CD14-positive monocyte (primary cell): Measurements from ENCODE around the gene EBF3. TPM values are rescaled to one million over a fixed set of nuclear protein-coding genes. Genes with fewer than 3 reads are reported as not detected.

Source experiments
- DNase-seq, 3 donors: peaks; one replicate each; pipeline ENCODE4 v3.0.0-alpha.2; 2011 to 2022
- H2AFZ ChIP-seq: 2 replicates; pipeline ENCODE4 v1.6.0; 2012; ENCODE audit warnings: mild to moderate bottlenecking, low read depth, low read length, inconsistent platforms; ENCODE audit not compliant: insufficient read depth, poor library complexity, severe bottlenecking
- H3K27ac ChIP-seq, 2 donors: 1 replicate in 1 of 2; 2 replicates in 1 of 2; pipeline ENCODE4 v1.5.1; 2012 to 2013; ENCODE audit warnings: low read length in 2 of 2, control low read depth in 1 of 2, inconsistent platforms in 1 of 2, low read depth in 1 of 2, mild to moderate bottlenecking in 1 of 2
- H3K27me3 ChIP-seq, 2 donors: one replicate each; pipeline versions ENCODE4 v1.6.0 to v1.6.1; 2011 to 2013; ENCODE audit warnings: low read length in 2 of 2; ENCODE audit not compliant: control insufficient read depth in 2 of 2, insufficient read depth in 2 of 2
- H3K36me3 ChIP-seq, 2 donors: replicated peaks in 1 of 2; 1 replicate in 1 of 2; 2 replicates in 1 of 2; pipeline versions ENCODE4 v1.5.1 to v1.6.1; 2012 to 2013; ENCODE audit warnings: low read length in 2 of 2, control low read depth in 1 of 2, inconsistent platforms in 1 of 2, mild to moderate bottlenecking in 1 of 2; ENCODE audit not compliant: insufficient read depth in 2 of 2, control insufficient read depth in 1 of 2
- H3K4me1 ChIP-seq, 2 donors: 1 replicate in 1 of 2; 2 replicates in 1 of 2; pipeline versions ENCODE4 v1.5.1 to v1.6.1; 2012 to 2013; ENCODE audit warnings: low read length in 2 of 2, control low read depth in 1 of 2, inconsistent platforms in 1 of 2, mild to moderate bottlenecking in 1 of 2, moderate library complexity in 1 of 2; ENCODE audit not compliant: insufficient read depth in 2 of 2, control insufficient read depth in 1 of 2
- H3K4me2 ChIP-seq: replicated peaks from 2 replicates; pipeline ENCODE3; 2012; ENCODE audit warnings: low read length, moderate library complexity, mild to moderate bottlenecking; ENCODE audit not compliant: poor library complexity, severe bottlenecking; ENCODE audit errors: extremely low read depth
- H3K4me3 ChIP-seq, 3 experiments: fragments of 200-600 bp in 1 of 3; sonication (generic) in 1 of 3; replicated peaks in 1 of 3; 1 replicate in 2 of 3; 2 replicates in 1 of 3; pipeline ENCODE4 v1.5.1; 2011 to 2013; ENCODE audit warnings: low read length in 3 of 3, mild to moderate bottlenecking in 3 of 3, control low read depth in 2 of 3, low read depth in 2 of 3, inconsistent platforms in 1 of 3, moderate library complexity in 1 of 3
- H3K79me2 ChIP-seq: 2 replicates; pipeline ENCODE4 v1.6.0; 2012; ENCODE audit warnings: mild to moderate bottlenecking, control low read depth, inconsistent platforms, low read length, moderate library complexity; ENCODE audit not compliant: insufficient read depth
- H3K9ac ChIP-seq: 2 replicates; pipeline ENCODE4 v1.6.0; 2017; ENCODE audit warnings: low read length, mild to moderate bottlenecking; ENCODE audit not compliant: insufficient read depth, poor library complexity, severe bottlenecking
- H3K9me3 ChIP-seq, 2 donors: replicated peaks in 1 of 2; 1 replicate in 1 of 2; 2 replicates in 1 of 2; pipeline versions ENCODE4 v1.5.1 to v1.6.1; 2012 to 2013; ENCODE audit warnings: low read length in 2 of 2, control low read depth in 1 of 2; ENCODE audit not compliant: control insufficient read depth in 1 of 2, insufficient read depth in 1 of 2
- H4K20me1 ChIP-seq: 2 replicates; pipeline ENCODE4 v1.6.0; 2012; ENCODE audit warnings: mild to moderate bottlenecking, low read length, control low read depth, moderate library complexity; ENCODE audit not compliant: insufficient read depth
- H3K27ac Mint-ChIP-seq, 7 donors: one replicate each; pipeline ENCODE4 v1.8.0; 2020; ENCODE audit warnings: mild to moderate bottlenecking in 7 of 7, mixed read lengths in 7 of 7, moderate library complexity in 6 of 7, inconsistent platforms in 2 of 7
- H3K27me3 Mint-ChIP-seq, 3 donors: one replicate each; pipeline ENCODE4 v1.8.0; 2021 to 2022; ENCODE audit warnings: low read depth in 3 of 3, mild to moderate bottlenecking in 3 of 3, mixed read lengths in 3 of 3, moderate library complexity in 3 of 3, inconsistent platforms in 1 of 3
- H3K36me3 Mint-ChIP-seq, 2 donors: one replicate each; pipeline ENCODE4 v1.8.0; 2020; ENCODE audit warnings: mixed read lengths in 2 of 2, inconsistent platforms in 1 of 2, mild to moderate bottlenecking in 1 of 2
- H3K4me1 Mint-ChIP-seq: one replicate; pipeline ENCODE4 v1.8.0; 2020; ENCODE audit warnings: mild to moderate bottlenecking, mixed read lengths
- H3K4me3 Mint-ChIP-seq, 2 donors: one replicate each; pipeline ENCODE4 v1.8.0; 2020; ENCODE audit warnings: mild to moderate bottlenecking in 2 of 2, mixed read lengths in 2 of 2, moderate library complexity in 1 of 2
- H3K9me3 Mint-ChIP-seq, 7 donors: one replicate each; pipeline ENCODE4 v1.8.0; 2020 to 2022; ENCODE audit warnings: mixed read lengths in 7 of 7, mild to moderate bottlenecking in 6 of 7, moderate library complexity in 6 of 7, inconsistent platforms in 2 of 7
- WGBS: methylation state at CpG from one replicate; pipeline ENCODE4 v1.1.5; 2013; ENCODE audit warnings: missing lambda C conversion rate; ENCODE audit not compliant: insufficient coverage; 5-methylcytosine and 5-hydroxymethylcytosine counted together
- intact Hi-C, 2 donors: fragments of 100-400 bp; cut with micrococcal nuclease; formaldehyde crosslinking; loops; one replicate each; pipeline versions ENCODE4 v1.15.0 to v1.15.1; 2023
- polyA plus RNA-seq, 3 donors: library from polyadenylated mRNA; depleted of rRNA in 1 of 3; unstranded in 2 of 3; stranded (reverse) in 1 of 3; fragments of 300-500 nt in 2 of 3; fragments of >200 nt in 1 of 3; fragmentation: Illumina TruSeq in 2 of 3; gene quantifications; 1 replicate in 2 of 3; 2 replicates in 1 of 3; pipeline ENCODE4 v1.2.3, GENCODE V29; 2012 to 2021
- TF ChIP-seq, protein P1 (sequence below): fragments of 200-600 bp; IDR thresholded peaks from one replicate; pipeline ENCODE4 v1.8.0; 2022; ENCODE audit warnings: antibody characterized with exemption, mild to moderate bottlenecking

The EBF3 gene
- polyA plus RNA-seq, 3 donors, result not detected

DNA sequence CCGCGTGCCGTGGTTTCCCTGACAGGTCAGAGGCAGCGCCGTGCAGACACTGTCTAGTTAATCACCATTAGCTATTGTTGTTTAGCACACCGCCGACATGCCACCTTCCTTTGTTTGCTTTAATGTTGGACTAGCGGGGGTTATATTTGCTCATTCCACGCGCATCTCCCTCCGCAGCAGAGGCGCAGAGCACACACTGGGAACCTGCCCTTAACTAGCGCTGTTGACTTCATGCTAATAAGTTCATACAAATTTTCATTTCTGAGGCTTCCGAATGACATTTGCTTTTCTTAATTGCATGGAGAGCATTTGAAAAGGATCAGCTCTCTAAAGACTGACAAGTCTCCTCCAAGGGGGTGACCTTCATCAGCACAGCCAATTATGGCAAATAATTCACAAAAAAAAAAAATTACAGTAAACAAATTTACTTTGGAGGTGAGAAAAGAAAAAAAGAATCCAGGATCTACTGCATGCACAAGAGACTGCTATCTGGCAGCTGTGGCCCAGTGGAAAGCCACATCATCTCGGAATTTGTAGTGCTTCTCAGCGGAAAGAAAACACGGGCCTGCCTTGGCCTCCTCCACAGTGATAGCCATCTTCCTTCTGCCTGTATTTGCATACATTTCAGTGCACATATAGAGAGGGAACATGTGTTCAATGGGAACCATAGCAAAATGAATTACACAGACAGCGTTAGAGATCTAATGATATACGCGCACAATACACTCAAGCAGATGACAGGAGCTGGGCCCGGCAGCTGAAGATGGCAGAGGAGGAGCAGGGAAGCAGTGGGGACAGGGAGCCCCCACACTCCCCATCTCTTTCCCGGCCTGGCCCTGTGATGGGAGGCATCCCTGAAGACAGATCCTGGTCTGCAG is 94.2 kb downstream of the EBF3 start:
- Mint-ChIP-seq H3K27ac (no peak overlapping the region), H3K9me3 (peaks cover 0 to 10% (median 4%) of the 10 kb centered on the region in 7 donors), H3K4me1 (peaks cover 19% of the 10 kb centered on the region), H3K36me3 (no peaks in the 10 kb centered on the region), H3K4me3 (no peak overlapping the region), H3K27me3 (peaks cover 0 to 3% (median 0%) of the 10 kb centered on the region in 3 donors)
- WGBS, result 97% methylated on average over 21 of the region's 22 CpGs
- Histone ChIP-seq H3K27ac (no peak overlapping the region), H3K79me2 (no peaks in the 10 kb centered on the region), H3K9me3 (peaks cover 0 to 5% of the 10 kb centered on the region in 2 donors), H3K4me3 (no peak overlapping the region), H3K36me3 (no peaks in the 10 kb centered on the region), H3K4me1 (peaks cover 10 to 12% of the 10 kb centered on the region in 2 donors), H3K27me3 (no peaks in the 10 kb centered on the region), H4K20me1 (no peaks in the 10 kb centered on the region), H2AFZ (no peak overlapping the region), H3K9ac (no peak overlapping the region), H3K4me2 (no peak overlapping the region)
- intact Hi-C loops, result no loop called here
- TF ChIP-seq, protein P1, sequence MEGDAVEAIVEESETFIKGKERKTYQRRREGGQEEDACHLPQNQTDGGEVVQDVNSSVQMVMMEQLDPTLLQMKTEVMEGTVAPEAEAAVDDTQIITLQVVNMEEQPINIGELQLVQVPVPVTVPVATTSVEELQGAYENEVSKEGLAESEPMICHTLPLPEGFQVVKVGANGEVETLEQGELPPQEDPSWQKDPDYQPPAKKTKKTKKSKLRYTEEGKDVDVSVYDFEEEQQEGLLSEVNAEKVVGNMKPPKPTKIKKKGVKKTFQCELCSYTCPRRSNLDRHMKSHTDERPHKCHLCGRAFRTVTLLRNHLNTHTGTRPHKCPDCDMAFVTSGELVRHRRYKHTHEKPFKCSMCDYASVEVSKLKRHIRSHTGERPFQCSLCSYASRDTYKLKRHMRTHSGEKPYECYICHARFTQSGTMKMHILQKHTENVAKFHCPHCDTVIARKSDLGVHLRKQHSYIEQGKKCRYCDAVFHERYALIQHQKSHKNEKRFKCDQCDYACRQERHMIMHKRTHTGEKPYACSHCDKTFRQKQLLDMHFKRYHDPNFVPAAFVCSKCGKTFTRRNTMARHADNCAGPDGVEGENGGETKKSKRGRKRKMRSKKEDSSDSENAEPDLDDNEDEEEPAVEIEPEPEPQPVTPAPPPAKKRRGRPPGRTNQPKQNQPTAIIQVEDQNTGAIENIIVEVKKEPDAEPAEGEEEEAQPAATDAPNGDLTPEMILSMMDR, result no peak
- DNase-seq, result no peak

DNA sequence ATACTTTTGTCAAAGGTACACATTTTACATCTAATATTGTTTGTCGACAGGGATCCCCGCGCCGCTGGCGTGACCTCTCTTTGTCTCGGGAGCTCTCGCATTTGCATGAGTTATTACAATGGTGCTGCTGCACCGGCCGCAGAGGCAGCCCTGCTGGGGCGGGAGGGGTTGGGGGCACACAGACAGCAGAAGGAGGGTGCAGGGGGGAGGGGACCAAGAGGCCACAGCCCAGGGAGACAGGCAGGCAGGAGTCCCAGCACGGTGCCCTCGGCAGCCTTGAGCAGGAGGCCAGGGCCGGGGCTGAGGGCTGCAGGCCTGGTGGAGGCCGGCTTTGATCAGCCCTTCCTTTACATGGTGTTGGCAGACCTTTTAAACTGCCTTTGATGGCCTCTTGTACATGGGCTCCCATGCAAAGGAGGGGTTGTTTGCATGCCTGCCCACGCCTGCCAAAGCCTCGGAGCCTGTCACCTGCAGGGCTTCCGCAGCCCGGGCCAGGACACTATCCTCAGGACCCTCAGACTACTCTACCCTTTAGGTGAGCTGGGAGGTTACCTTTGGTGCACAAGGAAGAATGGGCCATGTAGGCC is 95.5 kb downstream of the EBF3 start:
- Histone ChIP-seq H3K36me3 (no peaks in the 10 kb centered on the region), H3K27me3 (no peaks in the 10 kb centered on the region), H3K4me3 (no peak overlapping the region), H3K9me3 (peaks cover 0 to 5% of the 10 kb centered on the region in 2 donors), H4K20me1 (no peaks in the 10 kb centered on the region), H3K4me1 (peaks cover 10 to 12% of the 10 kb centered on the region in 2 donors), H3K9ac (no peak overlapping the region), H2AFZ (no peak overlapping the region), H3K4me2 (no peak overlapping the region), H3K79me2 (no peaks in the 10 kb centered on the region), H3K27ac (no peak overlapping the region)
- WGBS, result 95% methylated on average over 12 of the region's 18 CpGs
- H3K27ac Mint-ChIP-seq, result no peak overlapping the region
- peaks cover 19% of the 10 kb centered on the region for H3K4me1 Mint-ChIP-seq
- no peak overlapping the region for H3K4me3 Mint-ChIP-seq
- intact Hi-C loops, result no loop called here
- H3K9me3 Mint-ChIP-seq, result peaks cover 1 to 11% (median 4%) of the 10 kb centered on the region in 7 donors
- TF ChIP-seq, protein P1, result no peak
- peaks cover 0 to 1% (median 0%) of the 10 kb centered on the region in 3 donors for H3K27me3 Mint-ChIP-seq
- H3K36me3 Mint-ChIP-seq, result no peaks in the 10 kb centered on the region
- no peak for DNase-seq
